Hematopoietic multipotent progenitor cell treated with erythropoietin and hydrocortisone succinate and interleukin-3 and kit ligand, for 17 days (in vitro differentiated cells): ENCODE results near the gene SESTD1.

ENCODE experiments used
- DNase-seq: peaks from one replicate; pipeline ENCODE4 v3.0.0-alpha.2; 2015; ENCODE audit warnings: low spot score

Gene SESTD1

GRCh38 chr2:179184610-179185009, 80.0 kb downstream of the SESTD1 start:
- peak; percentile 1 for DNase-seq

GRCh38 chr2:179181002-179181401, 83.6 kb downstream of the SESTD1 start:
- DNase-seq, result no peak

- DNase-seq, result no peak
Measured at GRCh38 chr2:179180242-179180641, 84.4 kb downstream of the SESTD1 start.

GRCh38 chr2:179179719-179180118, 84.9 kb downstream of the SESTD1 start:
- no peak for DNase-seq

- no peak for DNase-seq
Measured at GRCh38 chr2:179177694-179178093, 86.9 kb downstream of the SESTD1 start.

GRCh38 chr2:179174240-179174639, 90.4 kb downstream of the SESTD1 start:
- no peak for DNase-seq

- no peak for DNase-seq
Measured at GRCh38 chr2:179172894-179173293, 91.7 kb downstream of the SESTD1 start.

GRCh38 chr2:179171371-179171770, 93.3 kb downstream of the SESTD1 start:
- no peak for DNase-seq

- DNase-seq, result no peak
Measured at GRCh38 chr2:179170901-179171300, 93.7 kb downstream of the SESTD1 start.

- DNase-seq, result no peak
Measured at GRCh38 chr2:179165356-179166000, 99.2 kb downstream of the SESTD1 start.

- no peak for DNase-seq
Measured at GRCh38 chr2:179141206-179141605, 123.4 kb downstream of the SESTD1 start.

- no peak for DNase-seq
Measured at GRCh38 chr2:179140571-179140970, 124.1 kb downstream of the SESTD1 start.

GRCh38 chr2:179139506-179139905, 125.1 kb downstream of the SESTD1 start:
- no peak for DNase-seq

GRCh38 chr2:179137200-179137759, 127.4 kb downstream of the SESTD1 start:
- DNase-seq, result no peak

- no peak for DNase-seq
Measured at GRCh38 chr2:179133016-179133415, 131.6 kb downstream of the SESTD1 start.

GRCh38 chr2:179132076-179132475, 132.6 kb downstream of the SESTD1 start:
- no peak for DNase-seq

GRCh38 chr2:179130560-179130959, 134.1 kb downstream of the SESTD1 start:
- DNase-seq, result no peak

- DNase-seq, result no peak
Measured at GRCh38 chr2:179129574-179130238, 134.9 kb downstream of the SESTD1 start.

GRCh38 chr2:179125404-179125803, 139.2 kb downstream of the SESTD1 start:
- no peak for DNase-seq

GRCh38 chr2:179124282-179124681, 140.3 kb downstream of the SESTD1 start:
- no peak for DNase-seq

- no peak for DNase-seq
Measured at GRCh38 chr2:179123272-179123662, 141.4 kb downstream of the SESTD1 start.

GRCh38 chr2:179107737-179108136, 156.9 kb downstream of the SESTD1 start:
- no peak for DNase-seq

- no peak for DNase-seq
Measured at GRCh38 chr2:179106676-179107428, 157.8 kb downstream of the SESTD1 start.
